GM12801 (cell line): ENCODE results near the gene ARHGAP29.

Experiments
- CTCF ChIP-seq: IDR thresholded peaks from one replicate; pipeline ENCODE4 v1.5.1; 2011; ENCODE audit warnings: control low read depth; ENCODE audit not compliant: insufficient read length; ENCODE audit errors: extremely low read depth

ARHGAP29 gene

GRCh38 chr1:94247138-94248094 lies 10.0 kb upstream of the ARHGAP29 start:
- TF ChIP-seq CTCF = no peak

GRCh38 chr1:94246692-94247137 lies 9.3 kb upstream of the ARHGAP29 start:
- TF ChIP-seq CTCF = no peak

- TF ChIP-seq CTCF = no peak
Measured at GRCh38 chr1:94245747-94246438, 8.5 kb upstream of the ARHGAP29 start.

GRCh38 chr1:94244816-94245215 lies 7.4 kb upstream of the ARHGAP29 start:
- no peak for TF ChIP-seq CTCF

- no peak for TF ChIP-seq CTCF
Measured at GRCh38 chr1:94243665-94244064, 6.3 kb upstream of the ARHGAP29 start.

- TF ChIP-seq CTCF = no peak
Measured at GRCh38 chr1:94240822-94241221, 3.4 kb upstream of the ARHGAP29 start.

GRCh38 chr1:94239796-94240195 lies 2.4 kb upstream of the ARHGAP29 start:
- no peak for TF ChIP-seq CTCF
